BJ (cell line): Measurements from ENCODE around the gene SYT17. TPM values are rescaled to one million over a fixed set of nuclear protein-coding genes. Genes with fewer than 3 reads are reported as not detected.

ENCODE experiments used
- CTCF ChIA-PET: fragments of 350-600 bp; formaldehyde crosslinking; extraction: SDS; loops from one replicate; lab custom pipeline; 2021; ENCODE audit warnings: antibody characterized with exemption, inconsistent platforms; lab: Yijun Ruan, JAX
- POLR2A ChIA-PET: fragments of 300-600 bp; sonication (Branson Sonifier 250); formaldehyde crosslinking; extraction: SDS; loops from one replicate; lab custom pipeline; 2021; ENCODE audit warnings: antibody characterized with exemption; lab: Charles Lee
- DNase-seq: peaks from one replicate; pipeline ENCODE4 v3.0.0-alpha.2; 2011; ENCODE audit warnings: low read depth
- H3K27me3 ChIP-seq: 2 replicates; pipeline ENCODE4 v1.6.0; 2011; ENCODE audit warnings: low read length; ENCODE audit not compliant: control insufficient read depth, insufficient read depth
- H3K36me3 ChIP-seq: 2 replicates; pipeline ENCODE4 v1.5.1; 2011; ENCODE audit warnings: low read length; ENCODE audit not compliant: control insufficient read depth, insufficient read depth
- H3K4me3 ChIP-seq: 2 replicates; pipeline ENCODE4 v1.5.1; 2011; ENCODE audit warnings: low read depth, mild to moderate bottlenecking, control low read depth, low read length
- CTCF ChIP-seq: IDR thresholded peaks from 2 replicates; pipeline ENCODE4 v1.5.1; 2011; ENCODE audit warnings: low read depth, mild to moderate bottlenecking, control low read depth, inconsistent platforms, low read length, moderate library complexity; ENCODE audit not compliant: insufficient read depth
- polyA plus RNA-seq: library from polyadenylated mRNA; depleted of rRNA; stranded (reverse); fragments of >200 nt; gene quantifications from 2 replicates; pipeline ENCODE4 v1.2.3, GENCODE V29; 2011

SYT17 gene
- polyA plus RNA-seq, 1 experiment, result not detected

GRCh38 chr16:19126300-19126699, 41.7 kb upstream of the SYT17 start:
- ChIA-PET CTCF (interaction anchor here (1.9 kb wide), 1 partner anchor 12 kb away, joined by 6 read pairs; the partner anchor contains the start of gene ITPRIPL2), POLR2A (no interaction called here)
- no peak for TF ChIP-seq CTCF

GRCh38 chr16:19127205-19127604, 40.8 kb upstream of the SYT17 start:
- ChIA-PET POLR2A (no interaction called here), CTCF (interaction anchor here (1.9 kb wide), 1 partner anchor 13 kb away, joined by 6 read pairs; the partner anchor contains the start of gene ITPRIPL2)
- TF ChIP-seq CTCF, result no peak
- DNase-seq, result no peak
- H3K4me3 ChIP-seq, result no peak overlapping the region
- H3K36me3 ChIP-seq, result no peaks in the 10 kb centered on the region; the same call in 1 of the 2 replicates
- H3K27me3 ChIP-seq, result no peaks in the 10 kb centered on the region

More at GRCh38 chr16:19126300-19126699, 41.7 kb upstream of the SYT17 start:
- no peaks in the 10 kb centered on the region for H3K27me3 ChIP-seq
- H3K36me3 ChIP-seq, result no peaks in the 10 kb centered on the region; the same call in 1 of the 2 replicates
- DNase-seq, result no peak
- no peak overlapping the region for H3K4me3 ChIP-seq

GRCh38 chr16:19127674-19128131, 40.3 kb upstream of the SYT17 start:
- Histone ChIP-seq H3K27me3 (no peaks in the 10 kb centered on the region), H3K4me3 (no peak overlapping the region), H3K36me3 (no peaks in the 10 kb centered on the region; the same call in 1 of the 2 replicates)
- ChIA-PET CTCF (no interaction called here), POLR2A (no interaction called here)
- DNase-seq, result no peak
- no peak for TF ChIP-seq CTCF

GRCh38 chr16:19128454-19129200, 39.4 kb upstream of the SYT17 start:
- no peaks in the 10 kb centered on the region for H3K27me3 ChIP-seq
- TF ChIP-seq CTCF, result no peak
- H3K36me3 ChIP-seq, result no peaks in the 10 kb centered on the region; the same call in 1 of the 2 replicates
- no peak for DNase-seq
- CTCF ChIA-PET, result no interaction called here
- POLR2A ChIA-PET, result no interaction called here
- H3K4me3 ChIP-seq, result no peak overlapping the region

- Histone ChIP-seq H3K27me3 (no peaks in the 10 kb centered on the region), H3K36me3 (no peaks in the 10 kb centered on the region; the same call in 1 of the 2 replicates), H3K4me3 (no peak overlapping the region)
- POLR2A ChIA-PET, result interaction anchor here (0.6 kb wide), 1 partner anchor 1568 kb away, joined by 4 read pairs; no protein-coding TSS in a partner anchor
- CTCF ChIA-PET, result interaction anchor here (0.6 to 2.1 kb wide), 4 partner anchors 9 to 44 kb away, joined by 3 to 8 read pairs (median 4); no protein-coding TSS in a partner anchor
- DNase-seq, result no peak
- TF ChIP-seq CTCF, result no peak
Measured at GRCh38 chr16:19130385-19130784, 37.7 kb upstream of the SYT17 start.
